ENCODE results near the gene PLPP4.
A peak's percentile ranks its signal among the peaks of the same experiment; 100 is the strongest.

PLPP4 gene

GRCh38 chr10:120492346-120492745 is 35.3 kb downstream of the PLPP4 start:
- no peak for DNase-seq

GRCh38 chr10:120493411-120494312 is 36.6 kb downstream of the PLPP4 start:
- DNase-seq, result no peak

GRCh38 chr10:120494313-120494710 is 37.3 kb downstream of the PLPP4 start:
- no peak for DNase-seq

- no peak for DNase-seq
Observed at GRCh38 chr10:120495226-120496009, 38.4 kb downstream of the PLPP4 start.

- no peak for DNase-seq
Observed at GRCh38 chr10:120499883-120500282, 42.9 kb downstream of the PLPP4 start.

- peak; percentile 22 for DNase-seq
Observed at GRCh38 chr10:120503689-120504088, 46.7 kb downstream of the PLPP4 start.

GRCh38 chr10:120504227-120504626 is 47.2 kb downstream of the PLPP4 start:
- peak; percentile 68 for DNase-seq

- DNase-seq, result no peak
Observed at GRCh38 chr10:120505056-120505455, 48.0 kb downstream of the PLPP4 start.

GRCh38 chr10:120505866-120506265 is 48.8 kb downstream of the PLPP4 start:
- DNase-seq, result peak; percentile 47

- peak; percentile 33 for DNase-seq
Observed at GRCh38 chr10:120506674-120507073, 49.6 kb downstream of the PLPP4 start.

- no peak for DNase-seq
Observed at GRCh38 chr10:120507175-120507574, 50.1 kb downstream of the PLPP4 start.

GRCh38 chr10:120507651-120508050 is 50.6 kb downstream of the PLPP4 start:
- DNase-seq, result no peak

- DNase-seq, result peak; percentile 72
Observed at GRCh38 chr10:120508393-120508792, 51.4 kb downstream of the PLPP4 start.

- no peak for DNase-seq
Observed at GRCh38 chr10:120508966-120509365, 51.9 kb downstream of the PLPP4 start.

- peak; percentile 49 for DNase-seq
Observed at GRCh38 chr10:120511165-120511564, 54.1 kb downstream of the PLPP4 start.

GRCh38 chr10:120513307-120513796 is 56.3 kb downstream of the PLPP4 start:
- no peak for DNase-seq

- DNase-seq, result peak; percentile 62
Observed at GRCh38 chr10:120514035-120514620, 57.1 kb downstream of the PLPP4 start.

- no peak for DNase-seq
Observed at GRCh38 chr10:120514959-120515358, 57.9 kb downstream of the PLPP4 start.

- DNase-seq, result no peak
Observed at GRCh38 chr10:120515741-120516140, 58.7 kb downstream of the PLPP4 start.

- DNase-seq, result no peak
Observed at GRCh38 chr10:120516426-120516825, 59.4 kb downstream of the PLPP4 start.

- DNase-seq, result no peak
Observed at GRCh38 chr10:120517196-120517595, 60.2 kb downstream of the PLPP4 start.

GRCh38 chr10:120517881-120518484 is 61.0 kb downstream of the PLPP4 start:
- DNase-seq, result no peak

- no peak for DNase-seq
Observed at GRCh38 chr10:120521880-120522279, 64.9 kb downstream of the PLPP4 start.

Data from fibroblast of skin of right biceps (primary cell).